ENCODE data around the gene SOX6. TPM values are rescaled to one million over a fixed set of nuclear protein-coding genes. Genes with fewer than 3 reads are reported as not detected.

SOX6 gene
- total and polyA plus RNA-seq, 2 experiments from 2014 or later = 0.03 to 0.66 TPM

DNA sequence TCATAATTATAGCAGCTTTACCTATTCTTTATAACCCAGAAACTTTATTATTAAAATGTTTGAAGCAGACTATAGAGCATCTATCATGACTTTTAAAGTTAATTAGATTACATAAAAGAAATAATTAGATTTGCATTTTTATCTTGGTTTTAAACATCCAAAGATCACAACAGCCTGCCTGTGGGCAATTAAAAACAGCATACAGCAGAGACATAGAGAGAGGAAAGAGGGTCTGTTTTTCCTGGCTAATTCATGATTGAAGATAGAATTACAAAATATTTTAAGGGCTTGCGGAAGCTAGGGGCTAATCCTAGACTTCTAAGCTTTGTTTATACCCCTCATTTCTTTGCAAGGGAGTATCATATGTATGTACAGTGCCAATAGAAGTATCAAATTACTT lies 178.1 kb downstream of the SOX6 start:
- Histone ChIP-seq H3K79me2 (replicated peaks; ENCODE audit: insufficient read depth) (no peaks in the 10 kb centered on the region), H3K36me3 (ENCODE audit: insufficient read depth) (no peaks in the 10 kb centered on the region), H4K20me1 (replicated peaks; ENCODE audit: insufficient read depth) (no peaks in the 10 kb centered on the region), H3K4me2 (peak overlapping the region; percentile 46; the same call in 1 of the 2 replicates), H3K4me3 (no peak overlapping the region), H3K9me2 (ENCODE audit: insufficient read depth) (no peaks in the 10 kb centered on the region), H3K4me1 (ENCODE audit: insufficient read depth) (peaks cover 52% of the 10 kb centered on the region), H3K27ac (ENCODE audit: low read depth) (no peak overlapping the region), H3K27me3 (ENCODE audit: insufficient read depth) (no peaks in the 10 kb centered on the region), H2AFZ (no peak overlapping the region), H3F3A (replicated peaks; ENCODE audit: low read depth) (no peaks in the 10 kb centered on the region)
- ATAC-seq = no peak
- peaks cover 49% of the 10 kb centered on the region for H3K4me1 Mint-ChIP-seq
- peaks cover 4% of the 10 kb centered on the region for H3K27me3 Mint-ChIP-seq (ENCODE audit: insufficient read depth, low read depth, poor library complexity)
- H3K4me3 Mint-ChIP-seq = no peak overlapping the region
- no peaks in the 10 kb centered on the region for H3K9me3 Mint-ChIP-seq
- DNase-seq (ENCODE audit: low spot score) = no peak
- no peak for TF ChIP-seq EZH2 (IDR thresholded peaks at IDR 0.05; ENCODE audit: low read depth, unreplicated experiment)
- TF ChIP-seq, protein P1, sequence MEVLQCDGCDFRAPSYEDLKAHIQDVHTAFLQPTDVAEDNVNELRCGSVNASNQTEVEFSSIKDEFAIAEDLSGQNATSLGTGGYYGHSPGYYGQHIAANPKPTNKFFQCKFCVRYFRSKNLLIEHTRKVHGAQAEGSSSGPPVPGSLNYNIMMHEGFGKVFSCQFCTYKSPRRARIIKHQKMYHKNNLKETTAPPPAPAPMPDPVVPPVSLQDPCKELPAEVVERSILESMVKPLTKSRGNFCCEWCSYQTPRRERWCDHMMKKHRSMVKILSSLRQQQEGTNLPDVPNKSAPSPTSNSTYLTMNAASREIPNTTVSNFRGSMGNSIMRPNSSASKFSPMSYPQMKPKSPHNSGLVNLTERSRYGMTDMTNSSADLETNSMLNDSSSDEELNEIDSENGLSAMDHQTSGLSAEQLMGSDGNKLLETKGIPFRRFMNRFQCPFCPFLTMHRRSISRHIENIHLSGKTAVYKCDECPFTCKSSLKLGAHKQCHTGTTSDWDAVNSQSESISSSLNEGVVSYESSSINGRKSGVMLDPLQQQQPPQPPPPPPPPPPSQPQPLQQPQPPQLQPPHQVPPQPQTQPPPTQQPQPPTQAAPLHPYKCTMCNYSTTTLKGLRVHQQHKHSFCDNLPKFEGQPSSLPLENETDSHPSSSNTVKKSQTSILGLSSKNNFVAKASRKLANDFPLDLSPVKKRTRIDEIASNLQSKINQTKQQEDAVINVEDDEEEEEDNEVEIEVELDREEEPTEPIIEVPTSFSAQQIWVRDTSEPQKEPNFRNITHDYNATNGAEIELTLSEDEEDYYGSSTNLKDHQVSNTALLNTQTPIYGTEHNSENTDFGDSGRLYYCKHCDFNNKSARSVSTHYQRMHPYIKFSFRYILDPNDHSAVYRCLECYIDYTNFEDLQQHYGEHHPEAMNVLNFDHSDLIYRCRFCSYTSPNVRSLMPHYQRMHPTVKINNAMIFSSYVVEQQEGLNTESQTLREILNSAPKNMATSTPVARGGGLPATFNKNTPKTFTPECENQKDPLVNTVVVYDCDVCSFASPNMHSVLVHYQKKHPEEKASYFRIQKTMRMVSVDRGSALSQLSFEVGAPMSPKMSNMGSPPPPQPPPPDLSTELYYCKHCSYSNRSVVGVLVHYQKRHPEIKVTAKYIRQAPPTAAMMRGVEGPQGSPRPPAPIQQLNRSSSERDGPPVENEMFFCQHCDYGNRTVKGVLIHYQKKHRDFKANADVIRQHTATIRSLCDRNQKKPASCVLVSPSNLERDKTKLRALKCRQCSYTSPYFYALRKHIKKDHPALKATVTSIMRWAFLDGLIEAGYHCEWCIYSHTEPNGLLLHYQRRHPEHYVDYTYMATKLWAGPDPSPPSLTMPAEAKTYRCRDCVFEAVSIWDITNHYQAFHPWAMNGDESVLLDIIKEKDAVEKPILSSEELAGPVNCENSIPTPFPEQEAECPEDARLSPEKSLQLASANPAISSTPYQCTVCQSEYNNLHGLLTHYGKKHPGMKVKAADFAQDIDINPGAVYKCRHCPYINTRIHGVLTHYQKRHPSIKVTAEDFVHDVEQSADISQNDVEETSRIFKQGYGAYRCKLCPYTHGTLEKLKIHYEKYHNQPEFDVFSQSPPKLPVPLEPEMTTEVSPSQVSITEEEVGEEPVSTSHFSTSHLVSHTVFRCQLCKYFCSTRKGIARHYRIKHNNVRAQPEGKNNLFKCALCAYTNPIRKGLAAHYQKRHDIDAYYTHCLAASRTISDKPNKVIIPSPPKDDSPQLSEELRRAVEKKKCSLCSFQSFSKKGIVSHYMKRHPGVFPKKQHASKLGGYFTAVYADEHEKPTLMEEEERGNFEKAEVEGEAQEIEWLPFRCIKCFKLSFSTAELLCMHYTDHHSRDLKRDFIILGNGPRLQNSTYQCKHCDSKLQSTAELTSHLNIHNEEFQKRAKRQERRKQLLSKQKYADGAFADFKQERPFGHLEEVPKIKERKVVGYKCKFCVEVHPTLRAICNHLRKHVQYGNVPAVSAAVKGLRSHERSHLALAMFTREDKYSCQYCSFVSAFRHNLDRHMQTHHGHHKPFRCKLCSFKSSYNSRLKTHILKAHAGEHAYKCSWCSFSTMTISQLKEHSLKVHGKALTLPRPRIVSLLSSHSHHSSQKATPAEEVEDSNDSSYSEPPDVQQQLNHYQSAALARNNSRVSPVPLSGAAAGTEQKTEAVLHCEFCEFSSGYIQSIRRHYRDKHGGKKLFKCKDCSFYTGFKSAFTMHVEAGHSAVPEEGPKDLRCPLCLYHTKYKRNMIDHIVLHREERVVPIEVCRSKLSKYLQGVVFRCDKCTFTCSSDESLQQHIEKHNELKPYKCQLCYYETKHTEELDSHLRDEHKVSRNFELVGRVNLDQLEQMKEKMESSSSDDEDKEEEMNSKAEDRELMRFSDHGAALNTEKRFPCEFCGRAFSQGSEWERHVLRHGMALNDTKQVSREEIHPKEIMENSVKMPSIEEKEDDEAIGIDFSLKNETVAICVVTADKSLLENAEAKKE (CRISPR knock-in tag; IDR thresholded peaks at IDR 0.05) = no peak
- TF ChIP-seq ZNF331 (CRISPR knock-in tag; IDR thresholded peaks at IDR 0.05; ENCODE audit: low read depth) = no peak
- no peak for TF ChIP-seq ZNF114 (CRISPR knock-in tag; IDR thresholded peaks at IDR 0.05)
- no peak for TF ChIP-seq JUNB (IDR thresholded peaks at IDR 0.05; ENCODE audit: unreplicated experiment)
- TF ChIP-seq CREB1 (CRISPR knock-in tag; IDR thresholded peaks at IDR 0.05; ENCODE audit: low read depth) = no peak
- TF ChIP-seq, protein P2, sequence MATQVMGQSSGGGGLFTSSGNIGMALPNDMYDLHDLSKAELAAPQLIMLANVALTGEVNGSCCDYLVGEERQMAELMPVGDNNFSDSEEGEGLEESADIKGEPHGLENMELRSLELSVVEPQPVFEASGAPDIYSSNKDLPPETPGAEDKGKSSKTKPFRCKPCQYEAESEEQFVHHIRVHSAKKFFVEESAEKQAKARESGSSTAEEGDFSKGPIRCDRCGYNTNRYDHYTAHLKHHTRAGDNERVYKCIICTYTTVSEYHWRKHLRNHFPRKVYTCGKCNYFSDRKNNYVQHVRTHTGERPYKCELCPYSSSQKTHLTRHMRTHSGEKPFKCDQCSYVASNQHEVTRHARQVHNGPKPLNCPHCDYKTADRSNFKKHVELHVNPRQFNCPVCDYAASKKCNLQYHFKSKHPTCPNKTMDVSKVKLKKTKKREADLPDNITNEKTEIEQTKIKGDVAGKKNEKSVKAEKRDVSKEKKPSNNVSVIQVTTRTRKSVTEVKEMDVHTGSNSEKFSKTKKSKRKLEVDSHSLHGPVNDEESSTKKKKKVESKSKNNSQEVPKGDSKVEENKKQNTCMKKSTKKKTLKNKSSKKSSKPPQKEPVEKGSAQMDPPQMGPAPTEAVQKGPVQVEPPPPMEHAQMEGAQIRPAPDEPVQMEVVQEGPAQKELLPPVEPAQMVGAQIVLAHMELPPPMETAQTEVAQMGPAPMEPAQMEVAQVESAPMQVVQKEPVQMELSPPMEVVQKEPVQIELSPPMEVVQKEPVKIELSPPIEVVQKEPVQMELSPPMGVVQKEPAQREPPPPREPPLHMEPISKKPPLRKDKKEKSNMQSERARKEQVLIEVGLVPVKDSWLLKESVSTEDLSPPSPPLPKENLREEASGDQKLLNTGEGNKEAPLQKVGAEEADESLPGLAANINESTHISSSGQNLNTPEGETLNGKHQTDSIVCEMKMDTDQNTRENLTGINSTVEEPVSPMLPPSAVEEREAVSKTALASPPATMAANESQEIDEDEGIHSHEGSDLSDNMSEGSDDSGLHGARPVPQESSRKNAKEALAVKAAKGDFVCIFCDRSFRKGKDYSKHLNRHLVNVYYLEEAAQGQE (IDR thresholded peaks at IDR 0.05; ENCODE audit: unreplicated experiment) = no peak
- TF ChIP-seq POLR2AphosphoS5 (IDR thresholded peaks at IDR 0.05; ENCODE audit: low read depth) = no peak
- TF ChIP-seq, protein P3, sequence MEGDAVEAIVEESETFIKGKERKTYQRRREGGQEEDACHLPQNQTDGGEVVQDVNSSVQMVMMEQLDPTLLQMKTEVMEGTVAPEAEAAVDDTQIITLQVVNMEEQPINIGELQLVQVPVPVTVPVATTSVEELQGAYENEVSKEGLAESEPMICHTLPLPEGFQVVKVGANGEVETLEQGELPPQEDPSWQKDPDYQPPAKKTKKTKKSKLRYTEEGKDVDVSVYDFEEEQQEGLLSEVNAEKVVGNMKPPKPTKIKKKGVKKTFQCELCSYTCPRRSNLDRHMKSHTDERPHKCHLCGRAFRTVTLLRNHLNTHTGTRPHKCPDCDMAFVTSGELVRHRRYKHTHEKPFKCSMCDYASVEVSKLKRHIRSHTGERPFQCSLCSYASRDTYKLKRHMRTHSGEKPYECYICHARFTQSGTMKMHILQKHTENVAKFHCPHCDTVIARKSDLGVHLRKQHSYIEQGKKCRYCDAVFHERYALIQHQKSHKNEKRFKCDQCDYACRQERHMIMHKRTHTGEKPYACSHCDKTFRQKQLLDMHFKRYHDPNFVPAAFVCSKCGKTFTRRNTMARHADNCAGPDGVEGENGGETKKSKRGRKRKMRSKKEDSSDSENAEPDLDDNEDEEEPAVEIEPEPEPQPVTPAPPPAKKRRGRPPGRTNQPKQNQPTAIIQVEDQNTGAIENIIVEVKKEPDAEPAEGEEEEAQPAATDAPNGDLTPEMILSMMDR (conservative IDR thresholded peaks at IDR 0.05; ENCODE audit: low read depth in 2 of 2) = no peak
- TF ChIP-seq NANOG (IDR thresholded peaks at IDR 0.05; ENCODE audit: borderline replicate concordance) = no peak
- TF ChIP-seq, protein P4, sequence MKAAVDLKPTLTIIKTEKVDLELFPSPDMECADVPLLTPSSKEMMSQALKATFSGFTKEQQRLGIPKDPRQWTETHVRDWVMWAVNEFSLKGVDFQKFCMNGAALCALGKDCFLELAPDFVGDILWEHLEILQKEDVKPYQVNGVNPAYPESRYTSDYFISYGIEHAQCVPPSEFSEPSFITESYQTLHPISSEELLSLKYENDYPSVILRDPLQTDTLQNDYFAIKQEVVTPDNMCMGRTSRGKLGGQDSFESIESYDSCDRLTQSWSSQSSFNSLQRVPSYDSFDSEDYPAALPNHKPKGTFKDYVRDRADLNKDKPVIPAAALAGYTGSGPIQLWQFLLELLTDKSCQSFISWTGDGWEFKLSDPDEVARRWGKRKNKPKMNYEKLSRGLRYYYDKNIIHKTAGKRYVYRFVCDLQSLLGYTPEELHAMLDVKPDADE (IDR thresholded peaks at IDR 0.05) = no peak
- no peak for TF ChIP-seq STAT1 (IDR thresholded peaks at IDR 0.05; ENCODE audit: unreplicated experiment)
- no peak for TF ChIP-seq EZH2phosphoT487 (IDR thresholded peaks at IDR 0.05; ENCODE audit: unreplicated experiment)
- no peaks in the 10 kb centered on the region for H3K36me3 Mint-ChIP-seq (ENCODE audit: low read depth)
- H3K27ac Mint-ChIP-seq = no peak overlapping the region

All from GM23338 (cell line).